CMK (cell line): ENCODE measurements around the gene RBM4.
"Not testable (repeated sequence)": the region's sequence is repeated elsewhere in the genome, so short reads cannot be mapped to it uniquely, and the experiment has no call there.

Experiments used
- DNase-seq: peaks from one replicate; pipeline ENCODE4 v3.0.0-alpha.2; 2010; ENCODE audit warnings: low read depth

Gene RBM4

DNA sequence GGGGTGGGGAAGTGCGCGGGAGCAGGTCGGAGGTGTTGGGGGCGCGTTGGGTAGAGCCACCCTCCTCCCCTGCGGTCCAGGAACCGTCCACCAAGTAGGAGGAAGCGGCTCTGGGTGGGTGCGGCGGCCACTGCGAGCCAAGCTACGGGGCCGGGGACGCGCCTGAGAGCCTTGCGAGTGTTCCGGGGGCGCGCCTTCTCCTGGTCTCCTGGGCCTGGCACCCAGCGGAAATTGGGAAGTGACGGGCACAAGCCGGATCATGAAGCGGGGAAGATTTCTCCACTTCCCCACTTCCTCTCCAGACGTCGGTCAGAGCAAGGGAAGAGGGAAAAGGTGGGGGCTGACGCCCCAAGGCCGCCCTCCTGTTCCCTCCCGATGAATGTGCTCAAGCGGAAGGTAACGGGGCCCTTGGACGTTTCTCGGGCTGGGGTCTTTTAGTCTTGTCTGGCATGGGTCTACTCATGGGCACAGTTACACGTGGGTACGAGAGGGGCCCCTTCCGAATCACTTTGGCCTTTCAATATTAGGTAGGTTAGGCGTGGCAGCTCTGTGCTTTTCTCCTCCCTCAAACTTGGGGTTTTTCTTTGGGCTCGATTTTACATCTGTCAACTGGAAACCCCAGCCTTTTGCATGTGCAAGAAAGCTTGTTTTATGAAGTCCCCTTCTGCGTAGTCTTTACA lies 21.2 kb upstream of the RBM4 start:
- DNase-seq, result no peak

DNA sequence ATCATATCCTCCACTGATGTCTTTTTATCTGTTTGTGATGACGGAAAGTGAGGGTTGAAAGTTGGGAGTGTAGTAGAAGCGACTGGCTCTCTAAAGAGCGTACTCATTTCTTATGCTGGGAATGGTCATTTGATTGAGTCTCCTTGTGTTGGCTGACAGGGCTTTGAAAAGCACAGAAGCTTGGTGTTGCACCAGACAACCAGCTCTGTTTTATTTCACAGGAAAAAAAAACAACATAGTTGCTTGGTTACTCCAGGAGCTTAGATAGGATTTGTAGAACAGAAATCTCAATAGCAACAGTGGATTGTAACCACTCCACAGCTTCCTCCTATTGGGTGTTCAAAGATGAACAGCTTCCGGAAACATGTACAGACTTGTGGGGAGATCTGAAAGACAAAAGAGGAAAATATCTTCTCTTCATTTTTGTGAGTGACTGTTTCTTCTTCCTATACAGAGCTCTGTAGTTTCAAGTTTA lies 19.4 kb upstream of the RBM4 start:
- DNase-seq, result no peak

DNA sequence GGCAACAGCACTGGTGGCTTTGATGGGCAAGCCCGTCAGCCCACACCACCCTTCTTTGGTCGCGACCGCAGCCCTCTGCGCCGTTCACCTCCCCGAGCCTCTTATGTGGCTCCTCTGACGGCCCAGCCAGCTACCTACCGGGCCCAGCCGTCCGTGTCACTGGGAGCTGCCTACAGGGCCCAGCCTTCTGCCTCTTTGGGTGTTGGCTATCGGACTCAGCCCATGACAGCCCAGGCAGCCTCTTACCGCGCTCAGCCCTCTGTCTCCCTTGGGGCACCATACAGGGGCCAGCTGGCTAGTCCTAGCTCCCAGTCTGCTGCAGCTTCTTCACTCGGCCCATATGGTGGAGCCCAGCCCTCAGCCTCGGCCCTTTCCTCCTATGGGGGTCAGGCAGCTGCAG lies 14.1 kb upstream of the RBM4 start:
- no peak for DNase-seq

DNA sequence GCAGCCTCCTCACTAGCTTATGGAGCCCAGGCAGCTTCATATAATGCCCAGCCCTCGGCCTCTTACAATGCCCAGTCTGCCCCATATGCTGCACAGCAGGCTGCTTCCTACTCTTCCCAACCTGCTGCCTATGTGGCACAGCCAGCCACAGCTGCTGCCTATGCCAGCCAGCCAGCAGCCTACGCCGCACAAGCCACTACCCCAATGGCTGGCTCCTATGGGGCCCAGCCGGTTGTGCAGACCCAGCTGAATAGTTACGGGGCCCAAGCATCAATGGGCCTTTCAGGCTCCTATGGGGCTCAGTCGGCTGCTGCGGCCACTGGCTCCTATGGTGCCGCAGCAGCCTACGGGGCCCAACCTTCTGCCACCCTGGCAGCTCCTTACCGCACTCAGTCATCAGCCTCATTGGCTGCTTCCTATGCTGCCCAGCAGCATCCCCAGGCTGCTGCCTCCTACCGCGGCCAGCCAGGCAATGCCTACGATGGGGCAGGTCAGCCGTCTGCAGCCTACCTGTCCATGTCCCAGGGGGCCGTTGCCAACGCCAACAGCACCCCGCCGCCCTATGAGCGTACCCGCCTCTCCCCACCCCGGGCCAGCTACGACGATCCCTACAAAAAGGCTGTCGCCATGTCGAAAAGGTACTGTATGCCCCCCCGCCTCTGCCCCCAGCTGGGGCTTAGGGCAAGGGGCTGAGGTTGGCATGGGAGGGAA lies 13.3 kb upstream of the RBM4 start:
- DNase-seq, result no peak

DNA sequence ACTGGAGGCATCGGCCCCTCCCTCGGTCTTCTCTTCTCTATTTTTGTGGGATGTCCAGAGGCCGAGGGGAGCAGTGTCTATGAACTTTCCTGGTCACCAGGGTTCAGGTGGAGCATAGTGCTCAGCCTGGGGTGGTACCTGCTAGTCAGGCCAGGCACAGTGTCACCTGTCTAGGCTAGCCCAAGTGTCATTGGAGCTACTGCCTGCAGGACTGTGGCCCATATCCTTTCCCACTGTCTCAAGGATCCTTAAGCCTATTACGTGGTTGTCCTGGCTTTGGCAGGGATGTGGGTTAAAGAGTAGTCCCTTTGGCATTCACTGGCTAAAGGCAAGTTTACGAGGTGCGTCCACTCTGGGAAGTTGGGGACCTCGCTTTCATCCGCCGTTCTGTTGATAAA lies 12.8 kb upstream of the RBM4 start:
- DNase-seq, result no peak

DNA sequence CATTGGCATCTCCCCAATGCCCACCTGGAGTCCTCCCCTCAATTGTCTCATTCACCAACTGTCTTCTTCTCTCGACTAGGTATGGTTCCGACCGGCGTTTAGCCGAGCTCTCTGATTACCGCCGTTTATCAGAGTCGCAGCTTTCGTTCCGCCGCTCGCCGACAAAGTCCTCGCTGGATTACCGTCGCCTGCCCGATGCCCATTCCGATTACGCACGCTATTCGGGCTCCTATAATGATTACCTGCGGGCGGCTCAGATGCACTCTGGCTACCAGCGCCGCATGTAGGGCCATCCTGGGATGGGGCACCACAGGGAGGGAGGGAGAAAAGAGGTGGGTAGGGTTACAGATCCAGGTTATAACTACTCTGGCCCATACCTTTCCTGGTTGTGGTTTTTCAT lies 12.1 kb upstream of the RBM4 start:
- no peak for DNase-seq

DNA sequence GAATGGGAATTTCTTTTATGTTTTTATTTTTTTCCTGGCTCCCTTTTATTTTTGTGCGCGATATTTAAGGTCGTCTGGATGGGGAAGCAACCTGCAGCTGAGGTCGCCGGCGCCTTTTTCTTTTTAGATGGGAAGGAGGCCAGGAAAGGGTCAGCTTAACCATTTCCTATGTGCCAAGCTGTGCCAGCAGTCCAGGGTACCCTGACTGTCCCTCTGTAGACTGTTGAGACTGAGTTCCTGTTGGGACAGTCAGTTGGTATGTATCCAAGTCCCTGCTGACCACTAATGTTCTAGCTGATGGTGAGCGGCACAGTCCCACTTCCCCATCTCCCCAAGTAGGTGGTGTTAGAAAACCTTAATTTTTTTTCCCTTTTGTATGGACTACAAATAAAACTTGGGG lies 11.6 kb upstream of the RBM4 start:
- no peak for DNase-seq

DNA sequence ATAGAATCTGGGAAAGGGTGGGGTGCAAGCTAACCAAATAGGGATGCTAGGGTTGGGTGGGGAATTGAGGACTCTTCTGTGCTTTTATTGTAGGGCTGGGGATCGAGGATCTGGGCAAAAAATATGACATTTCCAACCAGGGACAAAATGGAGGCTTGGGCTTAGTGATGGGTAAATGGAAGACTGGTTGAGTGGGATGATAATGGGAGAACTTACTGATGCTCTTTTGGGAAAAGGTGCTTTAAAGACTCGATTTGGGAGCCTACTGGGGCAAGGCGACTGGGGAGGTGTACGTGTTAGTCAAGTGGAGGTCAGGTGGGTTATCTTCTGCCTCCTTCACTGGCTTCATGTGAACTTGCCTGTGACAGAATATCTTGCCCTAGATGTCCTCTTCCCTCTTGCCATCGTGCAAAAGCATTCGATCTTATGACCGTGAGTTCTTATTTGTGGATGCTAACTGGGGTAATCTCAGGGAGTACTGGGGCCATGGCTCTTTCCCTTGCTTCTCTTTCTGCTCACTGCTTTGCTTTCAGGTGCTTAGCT lies 10.4 kb upstream of the RBM4 start:
- DNase-seq, result no peak

DNA sequence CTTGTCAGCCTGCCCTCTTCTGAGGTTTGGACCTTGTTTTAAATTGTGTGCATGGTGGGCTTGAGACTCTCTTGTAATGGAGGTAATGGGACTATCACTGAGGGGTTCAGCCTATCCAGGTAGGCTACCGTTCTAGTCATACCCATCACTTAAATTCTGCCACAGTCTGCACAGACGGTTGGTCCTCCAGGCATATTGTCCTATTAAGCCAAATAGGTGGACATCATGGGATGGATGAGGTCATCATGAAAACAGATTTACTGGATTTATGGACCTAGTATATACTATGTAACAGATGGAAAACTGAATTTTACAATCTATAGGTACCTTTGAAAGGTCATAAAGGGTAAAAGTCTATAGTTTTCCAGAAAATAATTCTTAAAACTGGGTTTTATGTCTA lies 9.1 kb upstream of the RBM4 start:
- no peak for DNase-seq

DNA sequence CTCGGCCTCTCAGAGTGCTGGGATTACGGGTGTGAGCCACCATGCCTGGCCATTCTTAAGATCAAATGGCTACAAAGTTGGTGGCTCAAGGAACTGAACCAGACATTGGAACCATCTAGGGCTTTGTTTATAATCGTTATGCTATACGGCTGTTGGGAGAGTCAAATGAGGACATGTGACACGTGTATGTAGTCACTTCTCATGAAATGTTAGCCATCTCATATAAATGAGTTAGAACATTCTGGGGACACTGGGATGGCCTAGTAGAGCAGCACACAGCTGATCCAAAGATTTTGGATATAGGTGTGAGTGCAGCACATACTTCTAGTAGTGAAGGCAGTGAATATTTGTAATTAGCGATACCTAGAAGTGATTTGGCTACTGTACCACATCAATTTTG lies 6.6 kb upstream of the RBM4 start:
- no peak for DNase-seq

DNA sequence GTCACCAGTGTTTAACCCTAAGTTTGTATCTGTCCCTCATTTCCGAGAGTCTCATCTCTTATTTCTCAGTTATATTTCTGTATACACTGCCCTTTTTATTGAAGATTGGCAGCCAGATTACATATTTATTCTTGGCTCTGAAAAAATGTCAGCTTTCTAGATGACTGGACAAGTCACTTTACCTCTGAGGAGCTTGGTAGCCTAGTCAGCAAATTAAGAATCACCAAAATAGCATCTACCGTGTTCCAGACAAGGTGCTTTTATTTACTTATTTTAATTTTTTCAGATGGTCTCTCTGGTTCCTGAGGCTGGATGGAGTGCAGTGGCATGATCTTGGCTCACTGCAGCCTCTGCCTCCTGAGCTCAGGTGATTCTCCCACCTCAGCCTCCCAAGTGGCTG lies 5.6 kb upstream of the RBM4 start:
- no peak for DNase-seq

DNA sequence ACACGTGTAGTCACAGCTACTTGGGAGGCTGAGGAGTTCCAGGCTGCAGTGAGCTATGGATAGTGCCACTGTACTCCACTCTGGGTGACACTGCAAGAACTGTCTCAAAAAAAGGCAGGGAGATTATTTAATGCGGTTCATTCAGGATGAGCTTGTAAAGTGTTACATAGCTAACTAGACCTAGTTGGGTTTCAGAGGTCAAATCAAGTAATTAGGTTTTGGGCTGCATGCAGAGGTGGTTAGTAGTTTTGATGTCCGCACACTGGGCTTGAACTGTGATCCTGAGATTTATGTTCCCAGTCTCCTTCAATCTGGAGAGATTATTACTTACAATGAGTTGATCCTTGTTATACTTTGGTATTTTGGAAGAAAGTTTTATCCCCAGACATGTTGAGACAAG lies 2.1 kb upstream of the RBM4 start:
- no peak for DNase-seq

DNA sequence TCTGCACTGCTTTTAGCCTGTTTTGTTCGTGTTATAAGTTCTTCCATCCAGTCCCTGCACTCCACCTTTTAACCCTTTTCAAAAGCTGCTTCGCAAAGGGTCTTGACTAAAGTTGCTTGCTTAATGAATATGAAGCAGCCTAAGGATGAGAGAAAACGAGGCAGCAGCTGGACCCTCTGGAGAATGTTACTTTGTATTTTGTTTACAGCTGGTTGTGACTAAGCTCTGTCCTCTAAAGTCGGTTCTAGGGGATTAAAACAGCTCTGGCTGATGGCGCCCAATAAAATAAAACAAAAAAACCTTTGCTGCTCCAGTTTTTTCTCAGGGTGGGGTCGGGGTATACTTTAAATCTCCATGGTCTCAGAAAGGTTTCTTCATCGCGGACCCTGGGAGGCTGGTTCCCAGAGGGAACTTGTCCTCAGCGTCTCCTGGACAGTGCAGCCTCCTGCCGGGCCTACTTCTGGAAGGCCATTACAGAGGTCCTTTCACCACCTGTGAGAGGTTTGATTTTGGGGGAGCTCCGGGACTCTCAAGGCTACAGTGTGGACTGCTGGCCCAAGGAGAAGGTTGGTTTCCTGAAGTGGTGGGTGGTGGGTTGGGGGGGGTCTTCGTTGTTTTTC lies 836 bp upstream of the RBM4 start:
- no peak for DNase-seq

DNA sequence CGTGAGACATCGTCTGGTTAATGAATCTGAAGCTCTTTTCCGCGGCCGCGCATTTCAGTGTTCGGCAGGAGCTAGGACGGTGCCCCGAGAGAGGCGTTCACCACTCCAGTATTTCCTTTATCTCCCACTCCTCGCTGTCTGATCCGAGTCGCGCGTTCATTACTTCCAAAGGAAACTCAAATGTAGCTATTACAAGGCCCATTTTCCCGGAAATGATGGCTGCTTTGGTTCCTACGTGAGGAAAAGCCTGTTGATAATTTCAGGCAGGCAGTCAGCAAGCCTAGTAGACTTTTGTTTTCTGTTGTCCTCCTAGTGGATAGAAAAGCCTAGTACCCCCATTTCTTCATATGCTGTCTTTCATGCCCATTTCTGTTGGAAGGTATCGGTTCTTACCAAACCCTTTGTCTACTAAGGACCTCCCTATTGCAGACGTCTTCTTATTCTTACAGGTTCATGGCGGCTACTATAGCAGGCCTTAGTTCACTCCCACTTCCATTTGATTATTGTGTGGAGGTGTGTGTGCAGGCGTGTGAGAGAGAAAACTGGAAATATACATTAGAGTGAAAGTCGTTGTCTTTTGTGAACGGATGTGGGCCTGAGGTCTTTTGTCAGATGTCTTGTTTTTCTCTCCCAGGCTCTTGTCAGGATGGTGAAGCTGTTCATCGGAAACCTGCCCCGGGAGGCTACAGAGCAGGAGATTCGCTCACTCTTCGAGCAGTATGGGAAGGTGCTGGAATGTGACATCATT lies 737 bp downstream of the RBM4 start:
- DNase-seq, result peak; percentile 38

DNA sequence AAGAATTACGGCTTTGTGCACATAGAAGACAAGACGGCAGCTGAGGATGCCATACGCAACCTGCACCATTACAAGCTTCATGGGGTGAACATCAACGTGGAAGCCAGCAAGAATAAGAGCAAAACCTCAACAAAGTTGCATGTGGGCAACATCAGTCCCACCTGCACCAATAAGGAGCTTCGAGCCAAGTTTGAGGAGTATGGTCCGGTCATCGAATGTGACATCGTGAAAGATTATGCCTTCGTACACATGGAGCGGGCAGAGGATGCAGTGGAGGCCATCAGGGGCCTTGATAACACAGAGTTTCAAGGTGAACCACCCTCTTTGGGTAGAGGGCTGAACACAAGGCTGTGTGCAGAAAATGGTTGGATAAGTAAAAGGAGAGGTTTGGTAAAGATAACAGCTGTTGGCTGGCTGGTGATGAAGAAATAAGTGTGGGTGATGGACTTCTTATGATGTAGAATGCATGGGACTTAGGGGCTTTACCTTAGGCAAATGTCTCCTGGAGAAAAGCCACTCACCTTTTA lies 1.4 kb downstream of the RBM4 start:
- DNase-seq, result not testable (repeated sequence)

DNA sequence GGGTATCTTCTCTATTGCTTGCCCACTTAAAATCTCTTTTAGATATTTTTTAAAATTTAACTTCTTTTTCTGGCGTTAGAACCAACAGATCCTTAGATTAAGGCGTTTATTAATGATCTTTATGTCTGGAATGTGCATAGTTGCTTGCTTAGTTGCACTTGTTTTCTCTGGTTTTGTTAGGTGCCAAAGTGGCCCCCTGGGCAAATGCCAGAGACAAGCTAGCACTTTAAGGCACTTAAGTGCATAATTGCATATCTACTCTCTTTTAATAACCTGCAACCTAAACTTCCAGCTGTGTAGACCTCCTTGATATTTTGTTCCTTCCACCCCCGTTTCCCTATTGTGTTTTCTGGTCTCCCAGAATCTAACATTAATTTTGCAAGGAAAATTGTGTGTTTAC lies 3.3 kb downstream of the RBM4 start:
- DNase-seq, result no peak

DNA sequence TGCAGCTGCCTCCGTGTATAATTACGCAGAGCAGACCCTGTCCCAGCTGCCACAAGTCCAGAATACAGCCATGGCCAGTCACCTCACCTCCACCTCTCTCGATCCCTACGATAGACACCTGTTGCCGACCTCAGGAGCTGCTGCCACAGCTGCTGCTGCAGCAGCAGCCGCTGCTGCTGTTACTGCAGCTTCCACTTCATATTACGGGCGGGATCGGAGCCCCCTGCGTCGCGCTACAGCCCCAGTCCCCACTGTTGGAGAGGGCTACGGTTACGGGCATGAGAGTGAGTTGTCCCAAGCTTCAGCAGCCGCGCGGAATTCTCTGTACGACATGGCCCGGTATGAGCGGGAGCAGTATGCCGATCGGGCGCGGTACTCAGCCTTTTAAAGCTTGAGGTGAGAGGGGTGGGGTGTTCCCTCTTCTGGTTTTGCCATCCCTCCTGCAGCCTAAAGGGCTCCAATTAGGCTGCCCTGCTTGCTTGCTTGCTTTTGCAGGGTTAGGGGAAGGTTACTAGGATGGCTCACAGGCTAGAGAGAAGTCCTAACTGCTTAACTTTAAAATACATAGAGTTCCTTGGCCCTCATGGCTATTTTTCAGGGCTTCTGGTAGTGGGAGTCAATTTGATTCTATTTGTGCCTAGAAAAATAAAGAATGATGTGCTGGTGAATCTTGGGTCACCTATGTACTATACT lies 5.4 kb downstream of the RBM4 start:
- DNase-seq, result no peak

DNA sequence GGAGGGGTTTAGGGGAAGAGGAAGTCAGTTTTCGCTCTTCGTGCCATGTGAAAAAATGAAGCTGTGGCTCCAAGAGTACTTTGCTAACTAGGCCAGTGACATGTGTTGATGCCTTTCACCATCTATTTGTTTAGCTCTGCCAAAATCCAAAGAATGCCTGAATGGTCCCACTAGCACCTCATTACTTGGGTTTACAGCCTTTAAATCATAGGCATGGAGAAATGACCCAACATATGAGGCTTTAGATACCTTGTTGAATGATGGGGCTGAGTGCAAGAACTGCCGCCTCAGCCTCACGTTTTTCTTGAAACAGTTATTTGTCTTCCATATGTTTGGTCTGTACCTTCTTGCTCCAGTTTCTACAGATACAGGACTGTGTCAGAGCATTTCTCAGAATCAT lies 8.3 kb downstream of the RBM4 start:
- no peak for DNase-seq

DNA sequence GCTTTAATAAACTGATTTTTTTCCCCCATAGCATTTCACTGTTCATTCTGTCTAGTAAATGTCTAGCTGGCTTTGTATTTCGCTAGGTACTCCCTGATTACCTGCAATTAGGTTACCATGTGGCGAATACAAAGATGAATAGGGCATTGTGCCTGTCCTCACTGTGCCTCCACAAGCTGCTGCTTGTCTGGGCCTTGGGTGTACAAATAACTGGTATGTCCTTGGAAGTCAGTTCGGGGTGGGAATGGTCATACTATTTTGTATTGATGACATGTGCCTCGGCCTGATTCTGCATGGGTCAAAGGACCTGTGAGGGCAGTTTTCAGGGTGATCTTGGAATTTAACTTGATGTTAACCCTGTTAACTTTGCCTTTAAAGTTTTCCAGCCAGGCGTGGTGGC lies 11.4 kb downstream of the RBM4 start:
- no peak for DNase-seq

DNA sequence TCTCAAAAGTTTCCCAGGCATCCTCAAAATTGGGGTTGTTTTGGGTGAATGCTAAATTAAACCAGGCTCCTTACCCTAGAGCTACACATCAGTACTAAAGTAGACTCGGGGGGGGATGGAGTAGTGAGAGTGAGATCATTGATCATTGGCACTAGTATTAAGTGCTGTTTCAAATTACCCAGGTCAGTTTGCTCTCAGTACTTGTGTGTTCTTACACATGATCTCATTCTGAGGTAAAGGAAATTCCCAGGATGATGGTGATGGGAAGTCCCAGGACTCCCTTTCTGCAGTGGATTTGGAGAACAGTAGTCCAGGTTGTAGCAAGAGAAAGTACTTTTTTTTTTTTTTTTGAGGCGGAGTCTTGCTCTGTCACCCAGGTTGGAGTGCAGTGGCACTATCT lies 12.5 kb downstream of the RBM4 start:
- DNase-seq, result no peak

DNA sequence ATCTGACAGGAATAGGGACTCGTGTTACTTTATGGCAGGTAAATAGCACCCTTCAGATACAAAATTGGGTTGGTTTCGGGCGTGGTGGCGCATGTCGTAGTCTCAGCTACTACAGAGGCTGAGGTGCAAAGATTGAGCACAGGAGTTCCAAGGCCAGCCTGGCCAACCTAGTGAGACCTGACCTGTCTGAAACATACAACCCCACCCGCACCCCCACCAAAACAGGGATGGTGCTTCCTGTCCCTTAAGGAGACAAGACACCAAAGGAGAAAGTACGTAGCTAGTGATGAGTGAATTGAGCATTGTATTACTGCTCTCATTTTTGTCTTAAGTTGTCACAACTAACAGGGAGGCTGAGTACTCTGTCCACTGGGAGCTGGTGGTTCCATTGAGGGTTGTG lies 14.1 kb downstream of the RBM4 start:
- no peak for DNase-seq

DNA sequence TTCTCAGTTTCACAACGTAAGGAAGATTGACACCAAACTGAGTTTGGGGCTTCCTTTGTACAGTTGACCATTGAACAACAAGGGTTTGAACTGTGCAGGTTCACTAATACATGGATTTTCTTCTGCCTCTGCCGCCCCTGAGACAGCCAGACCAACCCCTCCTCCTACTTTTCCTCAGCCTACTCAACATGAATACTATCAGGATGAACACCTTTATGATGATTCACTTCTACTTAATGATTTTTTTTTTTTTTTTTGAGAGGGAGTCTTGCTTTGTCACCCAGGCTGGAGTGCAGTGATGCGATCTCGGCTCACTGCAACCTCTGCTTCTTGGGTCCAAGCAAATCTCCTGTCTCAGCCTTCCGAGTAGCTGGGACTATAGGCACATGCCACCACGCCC lies 14.6 kb downstream of the RBM4 start:
- no peak for DNase-seq
